K562 (cell line): ENCODE results near the gene ATAD5. TPM values are rescaled to one million over a fixed set of nuclear protein-coding genes. Genes with fewer than 3 reads are reported as not detected.

Experiments
- CHD4 ChIP-seq: fragments of 200-600 bp; sonication (generic); IDR thresholded peaks from 3 replicates; pipeline ENCODE4 v1.6.1; 2012; ENCODE audit warnings: low read depth, mild to moderate bottlenecking, mixed read lengths, low read length, inconsistent platforms; ENCODE audit not compliant: insufficient read depth, insufficient replicate concordance, poor library complexity, severe bottlenecking
- FOXK2 ChIP-seq, 2 experiments: fragments of 450-650 bp; IDR thresholded peaks in 1 of 2; conservative IDR thresholded peaks in 1 of 2; 2 replicates each; pipeline ENCODE4 v1.6.1; 2016; ENCODE audit warnings: low read depth in 2 of 2, mild to moderate bottlenecking in 1 of 2
- FOXP4 ChIP-seq: sonication (generic); formaldehyde crosslinking; IDR thresholded peaks from 2 replicates; pipeline ENCODE4 v1.8.0; 2022; ENCODE audit warnings: mild to moderate bottlenecking, missing genetic modification reagents, borderline replicate concordance
- GABPA ChIP-seq: fragments of 200-800 bp; sonication (Bioruptor generic); conservative IDR thresholded peaks from 2 replicates; pipeline ENCODE4 v1.6.1; 2016; ENCODE audit warnings: low read depth, missing genetic modification characterization, missing compliant biosample characterization
- GATAD2A ChIP-seq: fragments of 450-650 bp; IDR thresholded peaks from 2 replicates; pipeline ENCODE4 v1.6.1; 2017
- KAT7 ChIP-seq: sonication (generic); formaldehyde crosslinking; IDR thresholded peaks from 2 replicates; pipeline ENCODE4 v1.8.0; 2022; ENCODE audit warnings: missing genetic modification reagents, mild to moderate bottlenecking, borderline replicate concordance
- NFE2 ChIP-seq: IDR thresholded peaks from 2 replicates; pipeline ENCODE4 v1.6.1; 2014; ENCODE audit warnings: antibody characterized with exemption, low read depth
- OTX1 ChIP-seq: fragments of 450-650 bp; formaldehyde crosslinking; IDR thresholded peaks from 2 replicates; pipeline ENCODE4 v1.4.0; 2022; ENCODE audit warnings: mild to moderate bottlenecking
- PCBP1 ChIP-seq: fragments of 200-400 bp; formaldehyde crosslinking; IDR thresholded peaks from 2 replicates; pipeline ENCODE4 v1.6.1; 2018; ENCODE audit warnings: mild to moderate bottlenecking, low read depth, low read length; ENCODE audit not compliant: poor library complexity, severe bottlenecking
- PHB ChIP-seq: fragments of 250-450 bp; sonication (Bioruptor Pico); IDR thresholded peaks from 2 replicates; pipeline ENCODE4 v1.5.0; 2021
- SPI1 ChIP-seq: IDR thresholded peaks from 2 replicates; pipeline ENCODE4 v1.6.1; 2011; ENCODE audit warnings: low read depth, low read length, control low read depth, borderline replicate concordance
- TAF15 ChIP-seq: fragments of 200-400 bp; formaldehyde crosslinking; IDR thresholded peaks from 2 replicates; pipeline ENCODE4 v1.6.1; 2017; ENCODE audit warnings: mild to moderate bottlenecking, low read depth, low read length, moderate library complexity
- TCFL5 ChIP-seq: fragments of 250-450 bp; sonication (Bioruptor Pico); conservative IDR thresholded peaks from 2 replicates; pipeline ENCODE4 v1.6.1; 2021; ENCODE audit warnings: mild to moderate bottlenecking, moderate library complexity, matching md5 sums
- U2AF2 ChIP-seq: fragments of 200-400 bp; formaldehyde crosslinking; optimal IDR thresholded peaks from 2 replicates; pipeline ENCODE3; 2017; ENCODE audit warnings: low read depth, mild to moderate bottlenecking, low read length
- ZBTB17 ChIP-seq: fragments of 450-650 bp; formaldehyde crosslinking; IDR thresholded peaks from 2 replicates; pipeline ENCODE4 v1.4.0; 2020; ENCODE audit warnings: mild to moderate bottlenecking
- ZKSCAN8 ChIP-seq: fragments of 200-800 bp; sonication (Bioruptor generic); IDR thresholded peaks from 2 replicates; pipeline ENCODE4 v1.6.1; 2016; ENCODE audit warnings: missing genetic modification characterization, missing compliant biosample characterization
- ZNF174 ChIP-seq: fragments of 250-450 bp; sonication (Bioruptor Pico); IDR thresholded peaks from 2 replicates; pipeline ENCODE4 v1.4.0; 2020; ENCODE audit warnings: mild to moderate bottlenecking
- ZNF551 ChIP-seq: fragments of 250-450 bp; sonication (Bioruptor Pico); IDR thresholded peaks from 2 replicates; pipeline ENCODE4 v1.5.0; 2021; ENCODE audit warnings: mild to moderate bottlenecking, moderate library complexity
- polyA plus RNA-seq, 8 experiments: library from polyadenylated mRNA; depleted of rRNA in 4 of 8; stranded (reverse) in 5 of 8; unstranded in 3 of 8; fragments of >200 nt; fragmentation: Nextera tagmentation in 2 of 8; fragmentation: Illumina TruSeq in 1 of 8; extraction: Ambion mirVana in 2 of 8; extraction: Trizol in 1 of 8; gene quantifications; 2 replicates each; pipeline versions ENCODE4 v1.2.1 to v1.2.3, GENCODE V29; 2011 to 2014; ENCODE audit warnings: inconsistent platforms in 1 of 8, missing spikeins in 1 of 8
- total RNA-seq, 7 experiments: library from RNA; depleted of rRNA in 6 of 7; stranded (reverse); fragments of >200 nt in 6 of 7; fragmentation: Illumina TruSeq in 2 of 7; extraction: Trizol in 2 of 7; gene quantifications; 2 replicates each; pipeline versions ENCODE4 v1.2.1 to v1.2.3, GENCODE V29; 2011 to 2021; ENCODE audit warnings: low replicate concordance in 1 of 7
- TF ChIP-seq, protein P1 (sequence below): fragments of 250-450 bp; sonication (Bioruptor Pico); IDR thresholded peaks from 2 replicates; pipeline ENCODE4 v1.5.0; 2021; ENCODE audit warnings: mild to moderate bottlenecking, borderline replicate concordance
- TF ChIP-seq, protein P2 (sequence below): IDR thresholded peaks from 2 replicates; pipeline ENCODE4 v1.6.1; 2011; ENCODE audit not compliant: insufficient read length; ENCODE audit errors: extremely low read depth

Gene ATAD5
- total and polyA plus RNA-seq, 9 of the 15 experiments (the other 6 are each of a cell fraction or from before 2014, with no cell fraction given): 4.6 to 25.6 (median 19.5) TPM

- TF ChIP-seq GABPA (tag) (no peak; the same call in 1 of the 2 replicates), TCFL5 (CRISPR knock-in tag) (no peak), CHD4 (no peak), TAF15 (no peak), PHB (no peak), SPI1 (no peak), KAT7 (CRISPR knock-in tag) (no peak), U2AF2 (no peak), NFE2 (no peak), ZNF174 (CRISPR knock-in tag) (no peak), ZKSCAN8 (no peak), GATAD2A (no peak), FOXK2 (conservative IDR thresholded peaks at IDR 0.05 in 1 of 2, IDR thresholded peaks at IDR 0.05 in 1 of 2; ENCODE audit: low read depth in 2 of 2) (peak; percentile 59 to 60; a peak in 3 of 4 replicates), ZNF551 (CRISPR knock-in tag) (no peak), ZBTB17 (CRISPR knock-in tag) (peak; percentile 57; the same call in 1 of the 2 replicates), OTX1 (CRISPR knock-in tag) (no peak), PCBP1 (no peak), FOXP4 (no peak)
- TF ChIP-seq, protein P1, sequence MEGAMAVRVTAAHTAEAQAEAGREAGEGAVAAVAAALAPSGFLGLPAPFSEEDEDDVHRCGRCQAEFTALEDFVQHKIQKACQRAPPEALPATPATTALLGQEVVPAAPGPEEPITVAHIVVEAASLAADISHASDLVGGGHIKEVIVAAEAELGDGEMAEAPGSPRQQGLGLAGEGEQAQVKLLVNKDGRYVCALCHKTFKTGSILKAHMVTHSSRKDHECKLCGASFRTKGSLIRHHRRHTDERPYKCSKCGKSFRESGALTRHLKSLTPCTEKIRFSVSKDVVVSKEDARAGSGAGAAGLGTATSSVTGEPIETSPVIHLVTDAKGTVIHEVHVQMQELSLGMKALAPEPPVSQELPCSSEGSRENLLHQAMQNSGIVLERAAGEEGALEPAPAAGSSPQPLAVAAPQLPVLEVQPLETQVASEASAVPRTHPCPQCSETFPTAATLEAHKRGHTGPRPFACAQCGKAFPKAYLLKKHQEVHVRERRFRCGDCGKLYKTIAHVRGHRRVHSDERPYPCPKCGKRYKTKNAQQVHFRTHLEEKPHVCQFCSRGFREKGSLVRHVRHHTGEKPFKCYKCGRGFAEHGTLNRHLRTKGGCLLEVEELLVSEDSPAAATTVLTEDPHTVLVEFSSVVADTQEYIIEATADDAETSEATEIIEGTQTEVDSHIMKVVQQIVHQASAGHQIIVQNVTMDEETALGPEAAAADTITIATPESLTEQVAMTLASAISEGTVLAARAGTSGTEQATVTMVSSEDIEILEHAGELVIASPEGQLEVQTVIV (CRISPR knock-in tag): no peak
- TF ChIP-seq, protein P2, sequence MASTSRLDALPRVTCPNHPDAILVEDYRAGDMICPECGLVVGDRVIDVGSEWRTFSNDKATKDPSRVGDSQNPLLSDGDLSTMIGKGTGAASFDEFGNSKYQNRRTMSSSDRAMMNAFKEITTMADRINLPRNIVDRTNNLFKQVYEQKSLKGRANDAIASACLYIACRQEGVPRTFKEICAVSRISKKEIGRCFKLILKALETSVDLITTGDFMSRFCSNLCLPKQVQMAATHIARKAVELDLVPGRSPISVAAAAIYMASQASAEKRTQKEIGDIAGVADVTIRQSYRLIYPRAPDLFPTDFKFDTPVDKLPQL: peak; percentile 13
Observed at GRCh38 chr17:30831663-30832437, at the start of gene ATAD5 (continued).
